ENCODE data around the gene EED.
A peak's percentile ranks its signal among the peaks of the same experiment; 100 is the strongest.

EED gene

GRCh38 chr11:86243396-86243795 is 1.2 kb upstream of the EED start:
- no peak for TF ChIP-seq CTCF (IDR thresholded peaks at IDR 0.05; ENCODE audit: low read depth, low read length)
- no peak for DNase-seq (ENCODE audit: extremely low read depth, low read depth)

GRCh38 chr11:86244063-86244521 is 461 bp upstream of the EED start:
- no peak for TF ChIP-seq CTCF (IDR thresholded peaks at IDR 0.05; ENCODE audit: low read depth, low read length)
- peak; percentile 66 for DNase-seq (ENCODE audit: extremely low read depth, low read depth)

GRCh38 chr11:86245369-86246292 is 1.1 kb downstream of the EED start:
- DNase-seq (ENCODE audit: extremely low read depth, low read depth) = no peak

GRCh38 chr11:86246293-86246675 is 1.7 kb downstream of the EED start:
- no peak for TF ChIP-seq CTCF (IDR thresholded peaks at IDR 0.05; ENCODE audit: low read depth, low read length)
- no peak for DNase-seq (ENCODE audit: extremely low read depth, low read depth)

More at GRCh38 chr11:86245369-86246292, 1.1 kb downstream of the EED start:
- no peak for TF ChIP-seq CTCF (IDR thresholded peaks at IDR 0.05; ENCODE audit: low read depth, low read length)

GRCh38 chr11:86247608-86248007 is 3.1 kb downstream of the EED start:
- no peak for DNase-seq (ENCODE audit: extremely low read depth, low read depth)
- TF ChIP-seq CTCF (IDR thresholded peaks at IDR 0.05; ENCODE audit: low read depth, low read length) = no peak

GRCh38 chr11:86248609-86249008 is 4.1 kb downstream of the EED start:
- no peak for TF ChIP-seq CTCF (IDR thresholded peaks at IDR 0.05; ENCODE audit: low read depth, low read length)
- no peak for DNase-seq (ENCODE audit: extremely low read depth, low read depth)

- TF ChIP-seq CTCF (IDR thresholded peaks at IDR 0.05; ENCODE audit: low read depth, low read length) = no peak
- DNase-seq (ENCODE audit: extremely low read depth, low read depth) = no peak
Observed at GRCh38 chr11:86249307-86250098, 5.0 kb downstream of the EED start.
